Measurements from ENCODE around the gene BHLHE40. TPM values are rescaled to one million over a fixed set of nuclear protein-coding genes. Genes with fewer than 3 reads are reported as not detected.

BHLHE40 gene
- total and polyA plus RNA-seq, 2 of the 13 experiments (the other 11 are each of a cell fraction or from before 2014, with no cell fraction given), result 1.8 to 51.0 TPM

- no peak overlapping the region for H3K9ac ChIP-seq (ENCODE audit: insufficient read depth, low read depth, low read length)
- CTCF ChIA-PET (ENCODE audit: low intra/inter-chr PET ratio, low total read pairs), result no interaction called here
- peaks cover 28% of the 10 kb centered on the region for H3K4me1 ChIP-seq (ENCODE audit: insufficient read depth, low read length)
- no peaks in the 10 kb centered on the region for H3K36me3 ChIP-seq (replicated peaks in 1 of 2; ENCODE audit: control insufficient read depth in 1 of 2, insufficient read depth in 2 of 2, low read length in 2 of 2)
- FAIRE-seq, result no peak
- H2AFZ ChIP-seq (ENCODE audit: low read length), result no peak overlapping the region
- H3K27me3 ChIP-seq (ENCODE audit: control insufficient read depth in 1 of 2, insufficient read depth in 2 of 2, low read length in 2 of 2), result peaks cover 2 to 3% of the 10 kb centered on the region in 2 experiments; a peak in 3 of 5 replicates
- in situ Hi-C loops (cut with HindIII; ENCODE audit: extremely low pct_ligation_motif_present, low pct_unique_long_range_greater_than_20kb) (no loop called here), intact Hi-C loops (cut with micrococcal nuclease; ENCODE audit: unreplicated experiment) (no loop called here)
- TF ChIP-seq ZKSCAN1 (IDR thresholded peaks at IDR 0.05; ENCODE audit: low read length), result 0 out of 2 replicates have a peak, but pooled peaks have one; percentile 59
- peak; percentile 63; the same call in 1 of the 2 replicates for TF ChIP-seq FOSL2 (CRISPR knock-in tag; IDR thresholded peaks at IDR 0.05)
- no peak for TF ChIP-seq HDAC2 (CRISPR knock-in tag; IDR thresholded peaks at IDR 0.05)
- POLR2A ChIA-PET, result interaction anchor here (1.2 to 1.4 kb wide), 2 partner anchors 15 to 23 kb away, joined by 3 to 5 read pairs; partner anchors contain the start of gene BHLHE40
- H3K27ac ChIP-seq (ENCODE audit: extremely low read length, insufficient read depth, low read length), result no peak overlapping the region
- no peak overlapping the region for H3K4me2 ChIP-seq (ENCODE audit: low read depth, low read length)
- BruUV-seq (replicated peaks), result no TSS peak
- ATAC-seq, result no peak
- no peaks in the 10 kb centered on the region for H3K79me2 ChIP-seq (ENCODE audit: insufficient read depth, low read length)
- H4K20me1 ChIP-seq (ENCODE audit: insufficient read depth, low read length), result no peaks in the 10 kb centered on the region
- no peak overlapping the region for H3K4me3 ChIP-seq (replicated peaks in 1 of 3; ENCODE audit: insufficient read depth in 1 of 3, low read depth in 2 of 3, low read length in 3 of 3)
- H3K9me3 ChIP-seq (ENCODE audit: low read length), result no peaks in the 10 kb centered on the region
- DNase-seq (ENCODE audit: low spot score), result no peak
These were observed 15.0 kb downstream of the BHLHE40 start for GRCh38 chr3:4994144-4994730.

- H2AFZ ChIP-seq (ENCODE audit: low read length), result peak overlapping the region; percentile 46
- in situ Hi-C loops (cut with HindIII; ENCODE audit: extremely low pct_ligation_motif_present, low pct_unique_long_range_greater_than_20kb), result no loop called here
- H3K9me3 ChIP-seq (ENCODE audit: low read length), result no peaks in the 10 kb centered on the region
- ChIA-PET POLR2A (interaction anchor here (1.2 to 1.4 kb wide), 2 partner anchors 16 to 22 kb away, joined by 3 to 5 read pairs; partner anchors contain the start of gene BHLHE40), CTCF (ENCODE audit: low intra/inter-chr PET ratio, low total read pairs) (no interaction called here)
- H3K4me3 ChIP-seq (replicated peaks in 1 of 3; ENCODE audit: insufficient read depth in 1 of 3, low read depth in 2 of 3, low read length in 3 of 3), result no peak overlapping the region
- intact Hi-C loops (cut with micrococcal nuclease; ENCODE audit: unreplicated experiment), result no loop called here
- peaks cover 3 to 8% of the 10 kb centered on the region in 2 experiments; a peak in 3 of 5 replicates for H3K27me3 ChIP-seq (ENCODE audit: control insufficient read depth in 1 of 2, insufficient read depth in 2 of 2, low read length in 2 of 2)
- peak overlapping the region; percentile 46 for H3K4me2 ChIP-seq (ENCODE audit: low read depth, low read length)
- H3K4me1 ChIP-seq (ENCODE audit: insufficient read depth, low read length), result peaks cover 30% of the 10 kb centered on the region
- peak; percentile 52 for DNase-seq (ENCODE audit: low spot score)
- H3K9ac ChIP-seq (ENCODE audit: insufficient read depth, low read depth, low read length), result 0 out of 2 replicates have a peak overlapping the region, but pooled peaks have one; percentile 10
- no peak overlapping the region for H3K27ac ChIP-seq (ENCODE audit: extremely low read length, insufficient read depth, low read length)
- no peaks in the 10 kb centered on the region for H4K20me1 ChIP-seq (ENCODE audit: insufficient read depth, low read length)
- H3K79me2 ChIP-seq (ENCODE audit: insufficient read depth, low read length), result no peaks in the 10 kb centered on the region
- FAIRE-seq, result no peak
- WGBS (ENCODE audit: low lambda C conversion rate), result 39% methylated on average over 7 of the region's 11 CpGs
- no peaks in the 10 kb centered on the region for H3K36me3 ChIP-seq (replicated peaks in 1 of 2; ENCODE audit: control insufficient read depth in 1 of 2, insufficient read depth in 2 of 2, low read length in 2 of 2)
- BruUV-seq (replicated peaks), result no TSS peak
- ATAC-seq, result peak; percentile 86
- no peak for TF ChIP-seq ZNF616 (CRISPR knock-in tag; IDR thresholded peaks at IDR 0.05; ENCODE audit: low read depth)
- TF ChIP-seq, protein P1, sequence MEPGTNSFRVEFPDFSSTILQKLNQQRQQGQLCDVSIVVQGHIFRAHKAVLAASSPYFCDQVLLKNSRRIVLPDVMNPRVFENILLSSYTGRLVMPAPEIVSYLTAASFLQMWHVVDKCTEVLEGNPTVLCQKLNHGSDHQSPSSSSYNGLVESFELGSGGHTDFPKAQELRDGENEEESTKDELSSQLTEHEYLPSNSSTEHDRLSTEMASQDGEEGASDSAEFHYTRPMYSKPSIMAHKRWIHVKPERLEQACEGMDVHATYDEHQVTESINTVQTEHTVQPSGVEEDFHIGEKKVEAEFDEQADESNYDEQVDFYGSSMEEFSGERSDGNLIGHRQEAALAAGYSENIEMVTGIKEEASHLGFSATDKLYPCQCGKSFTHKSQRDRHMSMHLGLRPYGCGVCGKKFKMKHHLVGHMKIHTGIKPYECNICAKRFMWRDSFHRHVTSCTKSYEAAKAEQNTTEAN (CRISPR knock-in tag; conservative IDR thresholded peaks at IDR 0.05), result no peak
- no peak for TF ChIP-seq HMGA1 (CRISPR knock-in tag; conservative IDR thresholded peaks at IDR 0.05)
- TF ChIP-seq FOSL2 (CRISPR knock-in tag; IDR thresholded peaks at IDR 0.05), result peak; percentile 64
- TF ChIP-seq ASH2L (IDR thresholded peaks at IDR 0.05; ENCODE audit: insufficient read length, low read depth, low read length), result no peak
- TF ChIP-seq ZSCAN9 (CRISPR knock-in tag; IDR thresholded peaks at IDR 0.05; ENCODE audit: borderline replicate concordance), result no peak
- TF ChIP-seq ZNF704 (CRISPR knock-in tag; IDR thresholded peaks at IDR 0.05; ENCODE audit: borderline replicate concordance), result no peak
- no peak for TF ChIP-seq ZNF883 (CRISPR knock-in tag; IDR thresholded peaks at IDR 0.05; ENCODE audit: not compliant biosample characterization)
- no peak for TF ChIP-seq PHF8 (CRISPR knock-in tag; IDR thresholded peaks at IDR 0.05)
- no peak for TF ChIP-seq TCF7L2 (IDR thresholded peaks at IDR 0.05; ENCODE audit: low read depth, low read length)
- no peak for TF ChIP-seq SMAD3 (CRISPR knock-in tag; IDR thresholded peaks at IDR 0.05)
- TF ChIP-seq, protein P2, sequence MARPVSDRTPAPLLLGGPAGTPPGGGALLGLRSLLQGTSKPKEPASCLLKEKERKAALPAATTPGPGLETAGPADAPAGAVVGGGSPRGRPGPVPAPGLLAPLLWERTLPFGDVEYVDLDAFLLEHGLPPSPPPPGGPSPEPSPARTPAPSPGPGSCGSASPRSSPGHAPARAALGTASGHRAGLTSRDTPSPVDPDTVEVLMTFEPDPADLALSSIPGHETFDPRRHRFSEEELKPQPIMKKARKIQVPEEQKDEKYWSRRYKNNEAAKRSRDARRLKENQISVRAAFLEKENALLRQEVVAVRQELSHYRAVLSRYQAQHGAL (CRISPR knock-in tag; IDR thresholded peaks at IDR 0.05; ENCODE audit: not compliant biosample characterization), result no peak
These were observed 15.7 kb downstream of the BHLHE40 start for GRCh38 chr3:4994823-4995499.
